HUES48 (cell line): ENCODE data around the gene PPP6R2.

Experiments used
- H3K27ac ChIP-seq: one replicate; pipeline ENCODE4 v1.7.0; 2013; ENCODE audit warnings: low read depth, low read length, inconsistent platforms
- H3K27me3 ChIP-seq: 2 replicates; pipeline ENCODE4 v1.6.1; 2013; ENCODE audit warnings: mild to moderate bottlenecking, low read length; ENCODE audit not compliant: control insufficient read depth, insufficient read depth
- H3K36me3 ChIP-seq: 2 replicates; pipeline ENCODE4 v1.6.1; 2013; ENCODE audit warnings: low read length; ENCODE audit not compliant: control insufficient read depth, insufficient read depth
- H3K4me1 ChIP-seq: 2 replicates; pipeline ENCODE4 v1.6.1; 2013; ENCODE audit warnings: mild to moderate bottlenecking, low read length; ENCODE audit not compliant: control insufficient read depth, insufficient read depth
- H3K4me3 ChIP-seq: 2 replicates; pipeline ENCODE4 v1.5.1; 2013; ENCODE audit warnings: mild to moderate bottlenecking, low read depth, low read length
- H3K9ac ChIP-seq: 2 replicates; pipeline ENCODE4 v1.6.1; 2013; ENCODE audit warnings: mild to moderate bottlenecking, low read depth, low read length, moderate library complexity
- H3K9me3 ChIP-seq: 2 replicates; pipeline ENCODE4 v1.6.1; 2013; ENCODE audit warnings: low read length; ENCODE audit not compliant: control insufficient read depth, insufficient read depth

The PPP6R2 gene

DNA sequence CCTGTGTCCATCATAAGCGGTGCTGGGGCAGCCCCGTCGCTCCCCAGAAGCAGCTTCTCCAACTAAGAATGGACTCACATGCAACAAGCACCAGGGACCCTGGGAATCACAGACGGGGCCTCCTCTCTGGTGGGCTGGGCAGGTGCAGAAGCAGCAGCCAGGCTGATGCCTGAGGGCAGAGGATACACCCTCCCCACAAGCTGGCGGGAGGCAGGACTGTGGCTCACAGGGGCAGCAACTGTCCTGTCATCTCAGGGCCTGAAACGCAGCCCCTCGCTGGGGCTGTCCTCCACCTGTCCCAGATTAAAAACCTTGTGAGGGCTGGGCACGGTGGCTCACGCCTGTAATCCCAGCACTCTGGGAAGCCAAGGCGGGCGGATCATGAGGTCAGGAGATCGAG lies 134.8 kb downstream of the PPP6R2 start:
- Histone ChIP-seq H3K27me3 (peaks cover 18% of the 10 kb centered on the region), H3K36me3 (no peaks in the 10 kb centered on the region), H3K4me3 (no peak overlapping the region), H3K4me1 (peaks cover 9% of the 10 kb centered on the region), H3K27ac (no peak overlapping the region), H3K9ac (no peak overlapping the region), H3K9me3 (no peaks in the 10 kb centered on the region)

DNA sequence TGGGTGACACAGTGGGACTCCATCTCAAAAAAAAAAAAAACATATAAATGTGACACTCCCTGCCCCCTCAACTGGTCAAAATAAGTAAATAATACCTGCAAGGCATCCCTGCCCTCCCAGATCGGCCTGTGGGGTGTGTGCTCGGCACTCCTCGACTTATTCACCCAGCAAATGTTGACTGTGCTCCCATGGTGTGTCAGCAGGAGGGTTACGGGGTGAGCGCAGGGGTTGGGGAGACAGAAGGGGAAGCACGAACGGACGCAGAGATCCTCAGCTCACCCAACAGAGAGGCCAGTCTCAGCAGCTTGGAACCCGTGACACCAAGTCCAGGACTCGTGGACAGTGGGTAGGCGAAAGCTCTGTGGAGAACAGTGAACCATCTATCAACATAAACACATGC lies 136.6 kb downstream of the PPP6R2 start:
- H3K27me3 ChIP-seq = peaks cover 18% of the 10 kb centered on the region
- H3K36me3 ChIP-seq = no peaks in the 10 kb centered on the region
- H3K9ac ChIP-seq = no peak overlapping the region
- no peak overlapping the region for H3K4me3 ChIP-seq
- peaks cover 4% of the 10 kb centered on the region; the same call in 1 of the 2 replicates for H3K4me1 ChIP-seq
- H3K9me3 ChIP-seq = no peaks in the 10 kb centered on the region
- no peak overlapping the region for H3K27ac ChIP-seq

DNA sequence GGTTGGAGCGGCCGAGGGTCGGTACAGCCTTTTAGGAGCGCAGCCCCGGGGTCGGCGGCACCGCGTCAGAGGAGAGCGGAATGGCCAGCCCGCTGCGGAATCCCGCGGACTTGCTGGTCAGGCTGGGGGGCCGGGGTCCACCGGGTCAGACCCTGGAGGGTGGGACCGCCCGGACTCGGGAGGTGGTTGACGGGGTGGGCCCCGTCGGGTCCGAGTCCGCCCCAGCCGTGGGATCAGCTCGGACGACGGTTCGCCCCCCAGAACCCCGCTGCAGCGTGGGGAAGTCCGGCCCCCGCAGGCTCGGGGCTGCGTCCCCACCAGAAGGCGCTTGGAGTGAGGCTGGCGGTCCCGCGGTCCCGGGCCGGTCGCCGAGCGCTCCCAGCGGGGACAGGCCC lies 137.9 kb downstream of the PPP6R2 start:
- Histone ChIP-seq H3K9ac (peak overlapping the region; percentile 54; the same call in 1 of the 2 replicates), H3K4me1 (no peaks in the 10 kb centered on the region; the same call in 1 of the 2 replicates), H3K4me3 (peak overlapping the region; percentile 77), H3K36me3 (no peaks in the 10 kb centered on the region), H3K9me3 (no peaks in the 10 kb centered on the region), H3K27ac (no peak overlapping the region), H3K27me3 (peaks cover 18% of the 10 kb centered on the region)

GRCh38 chr22:50481440-50482106 lies 138.4 kb downstream of the PPP6R2 start, which contains the start of gene ADM2:
Gene ADM2, plus strand, starts transcription at chr22:50481543. Its CDS starts 305 bp downstream, at chr22:50481848.
- H3K9me3 ChIP-seq = no peaks in the 10 kb centered on the region
- no peaks in the 10 kb centered on the region; the same call in 1 of the 2 replicates for H3K4me1 ChIP-seq
- peak within 1 kb of the TSS; percentile 73 for H3K9ac ChIP-seq
- H3K27ac ChIP-seq = no peak within 1 kb of the TSS
- peaks cover 18% of the 10 kb centered on the region for H3K27me3 ChIP-seq
- H3K4me3 ChIP-seq = peak within 1 kb of the TSS; percentile 77
- no peaks in the 10 kb centered on the region for H3K36me3 ChIP-seq

DNA sequence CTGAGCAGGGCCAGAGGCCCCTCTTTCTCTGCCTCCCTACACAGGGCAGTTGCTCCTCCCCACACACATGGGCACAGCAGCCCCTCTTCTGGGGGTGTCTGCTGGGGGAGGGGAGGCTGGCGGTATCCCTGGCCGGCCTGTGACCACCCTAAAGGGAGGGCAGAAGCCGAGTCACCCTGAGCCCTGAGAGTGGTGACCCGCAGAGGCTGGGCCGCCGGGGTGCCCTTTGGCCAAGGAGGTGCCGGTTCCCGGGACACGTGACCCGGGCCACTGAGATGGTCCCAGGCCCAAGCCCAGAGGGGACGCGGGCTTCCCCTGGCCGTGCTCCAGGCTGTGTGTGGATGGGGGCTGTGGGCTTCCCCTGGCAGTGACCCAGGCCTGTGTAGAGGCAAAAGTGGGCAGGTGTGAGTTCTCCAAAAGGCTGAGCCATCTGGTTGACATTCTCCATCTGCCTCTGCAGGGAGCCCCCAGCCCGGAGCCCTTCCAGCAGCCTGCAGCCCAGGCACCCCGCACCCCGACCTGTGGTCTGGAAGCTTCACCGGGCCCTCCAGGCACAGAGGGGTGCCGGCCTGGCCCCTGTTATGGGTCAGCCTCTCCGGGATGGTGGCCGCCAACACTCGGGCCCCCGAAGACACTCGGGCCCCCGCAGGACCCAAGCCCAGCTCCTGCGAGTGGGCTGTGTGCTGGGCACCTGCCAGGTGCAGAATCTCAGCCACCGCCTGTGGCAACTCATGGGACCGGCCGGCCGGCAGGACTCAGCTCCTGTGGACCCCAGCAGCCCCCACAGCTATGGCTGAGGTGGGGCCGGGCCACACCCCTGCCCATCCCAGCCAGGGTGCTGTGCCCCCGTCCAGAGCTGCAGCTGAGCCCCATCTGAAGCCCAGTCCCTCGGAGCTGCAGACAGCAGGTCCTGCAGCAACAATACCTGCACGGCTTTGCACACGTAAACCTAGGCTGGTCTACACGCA lies 139.3 kb downstream of the PPP6R2 start:
- Histone ChIP-seq H3K4me3 (peak overlapping the region; percentile 77), H3K27me3 (peaks cover 18% of the 10 kb centered on the region), H3K27ac (no peak overlapping the region), H3K36me3 (no peaks in the 10 kb centered on the region), H3K9me3 (no peaks in the 10 kb centered on the region), H3K4me1 (no peaks in the 10 kb centered on the region), H3K9ac (peak overlapping the region; percentile 73)

DNA sequence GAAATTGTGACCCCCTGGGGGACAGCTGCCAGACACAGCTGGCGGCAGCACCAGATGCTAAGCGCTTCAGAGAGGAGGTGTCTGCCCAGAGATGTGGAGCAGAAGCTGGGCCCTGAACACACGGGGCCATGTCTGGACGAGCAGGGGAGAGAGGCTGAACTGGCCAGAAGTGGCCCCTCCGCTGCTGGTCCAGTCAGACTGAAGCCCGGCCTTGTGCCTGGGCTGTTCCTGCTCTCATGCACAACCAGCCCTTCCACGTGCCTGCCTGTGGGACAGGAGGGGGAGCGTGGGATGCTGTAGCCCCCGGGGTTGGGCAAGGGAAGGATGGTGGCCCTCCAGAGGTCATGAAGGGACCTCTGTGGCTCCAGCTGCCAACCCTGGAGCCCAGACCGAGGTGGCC lies 140.0 kb downstream of the PPP6R2 start:
- no peaks in the 10 kb centered on the region for H3K4me1 ChIP-seq
- H3K9ac ChIP-seq = no peak overlapping the region
- H3K9me3 ChIP-seq = no peaks in the 10 kb centered on the region
- H3K27me3 ChIP-seq = peaks cover 18% of the 10 kb centered on the region
- no peaks in the 10 kb centered on the region for H3K36me3 ChIP-seq
- no peak overlapping the region for H3K4me3 ChIP-seq
- H3K27ac ChIP-seq = no peak overlapping the region

GRCh38 chr22:50483556-50483955 lies 140.4 kb downstream of the PPP6R2 start:
- no peaks in the 10 kb centered on the region for H3K4me1 ChIP-seq
- no peak overlapping the region for H3K27ac ChIP-seq
- no peak overlapping the region for H3K9ac ChIP-seq
- H3K27me3 ChIP-seq = peaks cover 18% of the 10 kb centered on the region
- no peak overlapping the region for H3K4me3 ChIP-seq
- H3K9me3 ChIP-seq = no peaks in the 10 kb centered on the region
- no peaks in the 10 kb centered on the region for H3K36me3 ChIP-seq

DNA sequence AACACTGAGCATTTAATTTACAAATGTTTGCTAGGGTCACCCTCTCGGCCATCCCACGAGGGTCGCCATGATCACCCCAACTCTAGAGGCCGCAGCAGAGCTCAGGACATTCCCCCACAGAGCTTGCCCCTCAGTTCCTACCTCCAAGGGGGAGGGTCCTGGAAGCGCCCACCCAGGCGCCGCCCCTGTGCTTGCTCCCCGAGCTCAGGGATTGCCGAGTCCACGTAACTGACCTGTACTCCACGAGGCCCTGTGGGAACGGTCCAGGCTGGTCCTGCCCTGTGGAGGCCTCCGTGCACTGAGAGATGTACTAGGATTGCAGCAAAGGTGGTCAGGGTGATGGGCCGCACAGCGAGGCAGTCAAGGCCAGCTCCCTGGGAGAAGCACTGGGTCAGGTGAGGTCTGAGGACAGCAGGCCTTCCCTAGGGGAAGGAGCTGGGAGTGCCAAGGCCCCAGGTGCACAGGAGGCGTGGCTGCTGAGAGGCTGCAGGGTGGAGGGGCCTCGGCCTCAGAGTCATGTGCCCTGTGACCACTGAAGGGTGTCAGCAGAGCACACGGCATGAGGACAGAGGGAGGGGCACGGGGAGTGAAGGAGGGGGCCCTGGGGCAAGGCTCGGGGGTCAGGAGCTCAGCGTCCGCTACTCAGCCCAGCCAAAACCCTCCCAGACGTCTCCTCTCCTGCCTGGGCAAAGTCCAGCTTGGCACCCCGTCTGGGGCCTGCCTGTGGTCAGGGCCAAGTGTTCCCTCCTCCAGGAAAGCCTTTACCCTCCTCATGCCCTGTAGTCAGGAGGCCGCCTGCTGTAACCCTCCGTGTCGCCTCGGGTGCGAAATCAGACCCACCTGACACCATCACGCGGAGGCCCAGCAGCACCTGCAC lies 141.1 kb downstream of the PPP6R2 start:
- H3K27me3 ChIP-seq = peaks cover 18% of the 10 kb centered on the region
- no peak overlapping the region for H3K4me3 ChIP-seq
- H3K36me3 ChIP-seq = no peaks in the 10 kb centered on the region
- no peak overlapping the region for H3K27ac ChIP-seq
- no peaks in the 10 kb centered on the region for H3K9me3 ChIP-seq
- H3K9ac ChIP-seq = no peak overlapping the region
- H3K4me1 ChIP-seq = no peaks in the 10 kb centered on the region

DNA sequence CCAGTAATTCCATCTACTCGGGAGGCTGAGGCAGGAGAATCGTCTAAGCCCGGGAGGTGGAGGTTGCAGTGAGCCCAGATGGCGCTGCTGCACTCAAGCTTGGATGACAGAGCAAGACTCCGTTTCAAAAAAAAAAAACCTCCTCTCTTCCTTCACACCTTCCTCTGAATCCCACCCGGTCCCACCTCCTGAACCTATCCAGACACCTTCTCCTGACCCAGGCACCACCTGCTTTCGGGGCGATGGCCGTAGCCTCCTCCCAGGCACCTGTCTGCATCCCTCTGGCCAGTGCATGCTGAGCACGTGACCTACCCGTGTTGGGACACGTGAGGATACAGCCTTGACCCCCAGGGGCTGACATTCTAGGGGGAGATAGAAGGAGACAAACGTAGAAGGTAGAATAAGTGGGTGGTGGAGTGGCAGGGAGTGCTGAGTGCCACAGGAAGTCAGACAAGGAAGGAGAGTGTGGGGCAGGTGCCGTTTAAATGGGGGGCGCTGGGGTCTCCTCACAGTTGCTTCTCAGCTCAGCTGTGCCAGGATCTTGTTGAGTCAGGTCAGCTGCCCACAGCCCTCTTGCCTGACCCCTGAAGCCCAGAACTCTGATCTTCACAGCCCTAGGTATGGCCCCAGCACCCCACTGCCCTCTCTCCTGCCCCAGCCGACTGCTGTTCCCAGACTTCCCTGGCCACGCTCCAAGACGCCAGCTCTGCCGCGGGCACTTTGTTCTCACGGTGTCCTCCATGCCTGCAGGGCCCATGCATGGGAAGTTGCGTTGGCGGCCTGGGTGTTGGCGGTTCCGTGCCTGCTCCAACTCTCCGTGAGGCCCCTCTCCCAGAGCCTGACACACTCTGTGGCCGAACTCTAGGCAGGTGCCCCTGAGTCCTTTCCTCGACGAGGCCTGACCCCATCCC lies 142.3 kb downstream of the PPP6R2 start:
- H3K4me3 ChIP-seq = no peak overlapping the region
- H3K27ac ChIP-seq = no peak overlapping the region
- no peaks in the 10 kb centered on the region for H3K9me3 ChIP-seq
- no peak overlapping the region for H3K9ac ChIP-seq
- no peaks in the 10 kb centered on the region for H3K4me1 ChIP-seq
- peaks cover 7% of the 10 kb centered on the region for H3K27me3 ChIP-seq
- H3K36me3 ChIP-seq = no peaks in the 10 kb centered on the region
